HL-60 (cell line): ENCODE measurements around the gene PPP1R9B.

Experiments
- DNase-seq, 2 experiments: peaks; one replicate each; pipeline ENCODE4 v3.0.0-alpha.2; 2010 to 2020; ENCODE audit warnings: low read depth in 1 of 2, low spot score in 1 of 2
- H3K27ac ChIP-seq: fragments of 250-450 bp; sonication (Bioruptor Pico); replicated peaks from 2 replicates; pipeline ENCODE4 v1.5.1; 2020; ENCODE audit warnings: mild to moderate bottlenecking, moderate library complexity
- H3K27me3 ChIP-seq: fragments of 250-450 bp; sonication (Bioruptor Pico); 2 replicates; pipeline ENCODE4 v1.5.1; 2021; ENCODE audit warnings: mild to moderate bottlenecking, moderate library complexity; ENCODE audit not compliant: insufficient read depth, poor library complexity, severe bottlenecking
- H3K4me3 ChIP-seq: replicated peaks from 2 replicates; pipeline ENCODE4 v1.5.1; 2011; ENCODE audit warnings: mild to moderate bottlenecking, control low read depth, low read length; ENCODE audit not compliant: insufficient read depth
- CTCF ChIP-seq: IDR thresholded peaks from one replicate; pipeline ENCODE4 v1.5.1; 2011; ENCODE audit warnings: low read length, control low read depth, inconsistent platforms; ENCODE audit not compliant: insufficient read depth
- GABPA ChIP-seq: IDR thresholded peaks from 2 replicates; pipeline ENCODE4 v1.6.1; 2012; ENCODE audit warnings: low read depth
- TF ChIP-seq, protein P1 (sequence below): IDR thresholded peaks from 2 replicates; pipeline ENCODE4 v1.6.1; 2012; ENCODE audit warnings: low read depth; ENCODE audit not compliant: insufficient replicate concordance

Gene PPP1R9B

GRCh38 chr17:50087246-50087911 lies 63.1 kb downstream of the PPP1R9B start:
- Histone ChIP-seq H3K4me3 (no peak overlapping the region), H3K27ac (no peak overlapping the region), H3K27me3 (peaks cover 3% of the 10 kb centered on the region)
- TF ChIP-seq CTCF (peak; percentile 93), GABPA (no peak)
- TF ChIP-seq, protein P1, sequence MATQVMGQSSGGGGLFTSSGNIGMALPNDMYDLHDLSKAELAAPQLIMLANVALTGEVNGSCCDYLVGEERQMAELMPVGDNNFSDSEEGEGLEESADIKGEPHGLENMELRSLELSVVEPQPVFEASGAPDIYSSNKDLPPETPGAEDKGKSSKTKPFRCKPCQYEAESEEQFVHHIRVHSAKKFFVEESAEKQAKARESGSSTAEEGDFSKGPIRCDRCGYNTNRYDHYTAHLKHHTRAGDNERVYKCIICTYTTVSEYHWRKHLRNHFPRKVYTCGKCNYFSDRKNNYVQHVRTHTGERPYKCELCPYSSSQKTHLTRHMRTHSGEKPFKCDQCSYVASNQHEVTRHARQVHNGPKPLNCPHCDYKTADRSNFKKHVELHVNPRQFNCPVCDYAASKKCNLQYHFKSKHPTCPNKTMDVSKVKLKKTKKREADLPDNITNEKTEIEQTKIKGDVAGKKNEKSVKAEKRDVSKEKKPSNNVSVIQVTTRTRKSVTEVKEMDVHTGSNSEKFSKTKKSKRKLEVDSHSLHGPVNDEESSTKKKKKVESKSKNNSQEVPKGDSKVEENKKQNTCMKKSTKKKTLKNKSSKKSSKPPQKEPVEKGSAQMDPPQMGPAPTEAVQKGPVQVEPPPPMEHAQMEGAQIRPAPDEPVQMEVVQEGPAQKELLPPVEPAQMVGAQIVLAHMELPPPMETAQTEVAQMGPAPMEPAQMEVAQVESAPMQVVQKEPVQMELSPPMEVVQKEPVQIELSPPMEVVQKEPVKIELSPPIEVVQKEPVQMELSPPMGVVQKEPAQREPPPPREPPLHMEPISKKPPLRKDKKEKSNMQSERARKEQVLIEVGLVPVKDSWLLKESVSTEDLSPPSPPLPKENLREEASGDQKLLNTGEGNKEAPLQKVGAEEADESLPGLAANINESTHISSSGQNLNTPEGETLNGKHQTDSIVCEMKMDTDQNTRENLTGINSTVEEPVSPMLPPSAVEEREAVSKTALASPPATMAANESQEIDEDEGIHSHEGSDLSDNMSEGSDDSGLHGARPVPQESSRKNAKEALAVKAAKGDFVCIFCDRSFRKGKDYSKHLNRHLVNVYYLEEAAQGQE, result no peak
- DNase-seq, result peak in 1 of 2 experiments; percentile 69
